Activated T-cell treated with anti-CD3 and anti-CD28 coated beads, Interleukin-2, amount 50 U/mL, for 1 hour (primary cell): ENCODE results near the gene INSR.
"Not testable (repeated sequence)": the region's sequence is repeated elsewhere in the genome, so short reads cannot be mapped to it uniquely, and the experiment has no call there.

Source experiments
- DNase-seq: peaks from one replicate; pipeline ENCODE4 v3.0.0-alpha.2; 2020

The INSR gene

DNA sequence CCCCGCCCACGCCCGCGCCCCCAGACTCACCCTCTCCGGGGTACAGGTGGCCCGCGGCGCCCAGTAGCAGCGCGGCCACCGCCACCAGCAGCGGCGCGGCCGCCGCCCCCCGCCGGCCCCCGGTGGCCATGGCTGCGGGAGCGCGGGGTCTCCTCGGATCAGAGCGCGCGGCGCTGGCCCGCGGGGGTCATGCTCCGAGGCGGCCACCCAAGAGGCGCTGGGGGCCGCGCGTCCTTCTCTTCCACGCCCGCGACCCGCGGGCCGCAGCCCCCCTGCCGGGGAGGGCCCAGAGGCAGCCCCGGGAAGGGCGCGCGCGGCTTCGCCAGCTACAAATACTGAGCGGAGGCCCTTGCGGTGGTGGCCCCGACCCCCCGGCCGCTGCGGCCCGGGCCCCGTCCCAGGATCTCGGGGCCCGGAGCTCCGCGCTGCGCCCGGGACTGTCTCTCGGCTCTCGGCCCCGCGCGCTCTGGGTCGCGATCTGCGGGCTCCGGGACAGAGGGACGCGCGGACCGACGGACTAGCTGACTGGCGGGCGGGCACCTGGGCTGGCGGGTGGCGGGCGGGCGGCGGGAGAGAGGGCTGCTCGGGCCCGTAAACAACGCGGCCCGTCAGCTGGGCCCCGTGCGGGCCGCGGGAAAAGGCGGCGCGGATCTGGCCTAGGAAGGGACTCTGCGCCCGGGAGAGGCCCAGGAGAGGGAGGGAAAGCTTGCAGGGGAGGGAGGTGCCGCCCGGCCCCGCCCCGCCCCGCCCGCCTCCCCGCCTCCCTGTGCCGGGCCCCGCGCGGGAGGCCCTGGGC is at the start of gene INSR:
Gene INSR, minus strand, starts transcription at position 653 of the 796 bp plus-strand sequence. Its CDS starts 523 bp downstream, at position 130.
- DNase-seq: peak; percentile 57

DNA sequence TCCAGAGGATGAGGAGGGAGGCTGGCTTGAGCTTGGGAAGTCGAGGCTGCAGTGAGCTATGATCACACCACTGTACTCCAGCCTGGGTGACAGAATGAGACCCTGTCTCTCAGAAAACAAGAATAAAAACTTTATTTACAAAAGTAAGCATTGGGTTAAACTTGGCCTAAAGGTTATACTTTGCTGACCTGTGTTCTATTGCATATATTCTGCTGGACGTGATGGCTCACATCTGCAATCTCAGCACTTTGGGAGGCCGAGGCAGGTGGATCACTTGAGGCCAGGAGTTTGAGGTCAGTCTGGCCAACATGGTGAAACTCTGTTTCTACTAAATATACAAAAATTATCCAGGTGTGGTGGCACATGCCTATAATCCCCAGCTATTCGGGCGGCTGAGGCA is 47.9 kb upstream of the INSR start:
- DNase-seq: no peak

DNA sequence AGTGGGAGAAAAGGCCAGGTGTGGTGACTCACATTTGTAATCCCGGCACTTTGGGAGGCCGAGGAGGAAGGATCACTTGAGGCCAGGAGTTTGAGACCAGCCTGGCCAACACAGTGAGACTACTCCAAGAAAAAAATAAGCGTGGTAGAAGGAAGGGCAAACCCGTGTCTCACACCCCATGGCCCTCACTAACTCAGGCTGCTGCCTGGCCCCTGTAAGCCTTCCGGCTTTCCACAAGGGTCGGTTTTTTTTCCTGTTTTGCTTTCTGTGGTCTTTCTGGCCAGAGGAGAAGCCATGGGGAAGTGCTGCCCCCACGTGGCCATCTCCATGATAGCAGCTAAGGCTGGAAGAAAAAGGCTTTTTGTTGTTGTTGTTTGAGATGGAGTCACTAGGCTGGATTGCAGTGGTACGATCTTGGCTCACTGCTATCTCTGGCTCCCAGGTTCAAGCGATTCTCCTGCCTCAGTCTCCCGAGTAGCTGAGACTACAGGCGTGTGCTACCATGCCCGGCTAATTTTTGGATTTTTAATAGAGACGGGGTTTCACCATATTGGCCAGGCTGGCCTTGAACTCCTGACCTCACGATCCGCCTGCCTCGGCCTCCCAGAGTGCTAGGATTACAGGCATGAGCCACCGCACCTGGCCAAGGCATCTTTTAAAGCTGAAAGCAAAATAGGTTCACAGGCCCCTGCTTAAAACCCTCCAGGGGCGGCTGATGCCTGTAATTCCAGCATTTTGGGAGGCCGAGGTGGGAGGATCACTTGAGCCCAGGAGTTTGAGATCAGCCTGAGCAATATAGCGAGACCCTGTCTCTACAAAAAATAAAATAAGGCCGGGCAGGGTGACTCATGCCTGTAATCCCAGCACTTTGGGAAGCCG is 47.0 kb upstream of the INSR start:
- DNase-seq: peak; percentile 93

GRCh38 chr19:7337380-7338194 is 43.4 kb upstream of the INSR start:
- no peak for DNase-seq

DNA sequence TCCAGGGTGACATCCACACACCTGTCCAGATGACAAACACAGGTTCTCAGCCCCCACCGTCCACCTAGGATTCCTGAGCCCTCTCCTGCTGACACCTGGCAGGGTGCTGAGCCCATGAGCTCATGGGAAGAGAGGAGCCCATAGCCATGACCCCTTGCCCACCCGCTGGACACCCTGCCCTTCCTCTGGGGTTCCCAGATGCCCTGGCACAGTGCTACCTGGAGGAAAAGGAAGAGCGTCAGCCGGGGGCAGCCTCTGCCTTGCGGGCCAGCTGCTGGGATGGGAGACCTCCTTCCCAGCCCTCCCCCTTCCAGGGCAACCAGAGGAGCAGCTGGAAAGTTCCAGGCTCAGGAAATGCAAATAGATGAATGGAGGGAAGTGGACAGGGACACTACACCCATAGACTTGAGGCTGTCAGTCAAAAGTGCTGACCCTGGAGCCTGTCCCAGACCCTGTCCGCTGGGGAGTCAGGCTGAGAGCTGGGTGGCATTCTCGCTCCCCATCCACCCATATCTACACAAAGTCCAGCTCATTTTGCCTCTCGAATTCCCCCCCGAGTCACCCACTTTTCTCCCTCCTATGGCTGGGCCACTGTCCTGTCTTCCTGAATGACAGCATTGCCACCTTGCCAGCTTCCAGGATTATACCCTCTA is 42.2 kb upstream of the INSR start:
- DNase-seq: no peak

GRCh38 chr19:7333198-7334118 is 39.2 kb upstream of the INSR start:
- no peak for DNase-seq

DNA sequence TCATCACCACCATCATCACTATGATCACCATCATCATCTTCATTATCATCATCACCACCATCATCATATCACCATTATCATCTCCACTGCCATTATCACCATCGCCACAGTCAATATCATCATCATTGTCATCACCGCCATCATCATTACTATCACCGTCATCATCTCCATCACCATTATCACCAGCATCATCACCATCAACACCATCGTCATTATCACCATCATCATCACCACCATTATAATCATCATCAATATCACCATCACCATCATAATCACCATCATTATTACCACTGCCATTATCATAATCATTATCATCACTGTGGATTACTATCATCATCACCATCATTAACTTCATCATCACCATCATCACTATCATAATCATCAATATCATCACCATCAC is 37.2 kb upstream of the INSR start:
- DNase-seq: no peak

- no peak for DNase-seq
Observed at GRCh38 chr19:7328647-7329046, 34.4 kb upstream of the INSR start.

GRCh38 chr19:7327802-7328201 is 33.6 kb upstream of the INSR start:
- DNase-seq: no peak

GRCh38 chr19:7326105-7326877 is 32.1 kb upstream of the INSR start:
- no peak for DNase-seq

DNA sequence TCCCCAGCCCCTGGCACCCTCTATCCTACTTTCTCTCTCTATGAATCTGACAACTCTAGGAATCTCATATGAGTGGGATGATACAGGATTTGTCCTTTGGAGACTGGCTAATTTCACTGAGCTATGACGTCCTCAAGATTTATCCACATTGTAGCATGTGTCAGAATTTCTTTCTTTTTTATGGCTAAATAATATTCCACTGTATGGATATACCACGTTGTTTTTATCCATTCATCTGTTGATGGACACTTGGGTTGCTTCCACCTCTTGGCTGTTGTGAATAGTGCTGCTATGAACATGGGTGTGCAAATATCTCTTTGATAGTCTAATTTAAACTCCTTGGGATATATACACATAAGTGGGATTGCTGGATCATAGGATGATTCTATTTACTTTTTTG is 24.0 kb upstream of the INSR start:
- no peak for DNase-seq

- no peak for DNase-seq
Observed at GRCh38 chr19:7312816-7313215, 18.6 kb upstream of the INSR start.

- no peak for DNase-seq
Observed at GRCh38 chr19:7311911-7312310, 17.7 kb upstream of the INSR start.

GRCh38 chr19:7308327-7308726 is 14.1 kb upstream of the INSR start:
- not testable (repeated sequence) for DNase-seq

GRCh38 chr19:7307590-7308218 is 13.5 kb upstream of the INSR start:
- DNase-seq: no peak

DNA sequence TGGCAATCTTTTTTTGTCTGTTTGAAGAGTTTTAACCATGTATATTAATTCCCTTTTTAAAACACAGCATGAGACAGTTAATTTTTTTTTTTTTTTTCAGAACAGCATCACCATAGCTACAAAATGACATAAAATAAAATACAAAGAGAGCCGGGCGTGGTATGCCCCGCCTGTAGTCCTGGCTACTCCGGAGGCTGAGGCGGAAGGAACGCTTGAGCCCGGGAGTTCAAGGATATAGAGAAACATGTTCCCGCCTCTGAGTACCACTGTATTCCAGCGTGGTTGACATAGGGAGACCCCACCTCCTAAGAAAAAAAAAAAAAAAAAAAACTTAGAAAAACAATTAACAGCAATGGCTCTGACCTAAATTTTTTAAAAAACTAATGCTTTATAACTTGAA is 10.0 kb upstream of the INSR start:
- DNase-seq: no peak

GRCh38 chr19:7303470-7303869 is 9.3 kb upstream of the INSR start:
- no peak for DNase-seq

- no peak for DNase-seq
Observed at GRCh38 chr19:7301525-7301924, 7.3 kb upstream of the INSR start.

GRCh38 chr19:7297742-7298141 is 3.5 kb upstream of the INSR start:
- DNase-seq: no peak

DNA sequence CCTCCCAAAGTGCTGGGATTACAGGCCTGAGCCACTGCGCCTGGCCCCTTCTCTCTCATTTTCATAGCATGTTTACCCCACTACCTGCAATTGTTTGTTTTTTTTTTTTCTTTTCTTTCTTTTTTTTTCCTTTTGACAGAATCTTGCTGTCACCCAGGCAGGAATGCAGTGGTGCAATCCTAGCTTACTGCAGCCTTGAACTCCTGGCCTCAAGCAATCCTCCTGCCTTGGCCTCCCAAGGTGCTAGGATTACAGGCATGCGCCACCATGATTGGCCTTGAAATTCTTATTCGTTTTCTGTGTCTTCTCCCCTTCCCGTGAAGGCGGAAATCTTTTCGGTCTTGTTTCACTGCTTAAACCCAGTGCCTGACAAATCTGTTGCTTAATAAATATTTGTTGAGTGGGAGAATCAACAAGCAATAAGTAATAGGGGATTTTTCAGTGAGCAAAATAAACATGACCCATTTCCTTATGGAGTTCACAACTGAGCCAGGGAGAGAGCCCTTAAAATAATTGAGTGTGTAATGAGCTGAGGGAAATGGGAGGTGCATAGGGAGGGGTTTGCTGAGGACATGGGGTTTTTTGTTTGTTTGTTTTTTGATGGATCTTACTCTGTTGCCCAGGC is 1.8 kb upstream of the INSR start:
- DNase-seq: no peak
